HG03159 (cell line): ENCODE results near the gene DST.

Experiments
- ATAC-seq: cut with Tn5 transposase; IDR thresholded peaks from one replicate; pipeline ENCODE4 v1.9.1; 2021; ENCODE audit warnings: mild to moderate bottlenecking, moderate library complexity; ENCODE audit not compliant: unreplicated experiment

The DST gene

GRCh38 chr6:56538851-56539250 is 103.8 kb downstream of the DST start:
- ATAC-seq, result no peak

- no peak for ATAC-seq
Observed at GRCh38 chr6:56537223-56537770, 105.4 kb downstream of the DST start.

- ATAC-seq, result no peak
Observed at GRCh38 chr6:56536536-56536935, 106.2 kb downstream of the DST start.

- ATAC-seq, result no peak
Observed at GRCh38 chr6:56535626-56536025, 107.1 kb downstream of the DST start.

- no peak for ATAC-seq
Observed at GRCh38 chr6:56534680-56535419, 107.8 kb downstream of the DST start.

- no peak for ATAC-seq
Observed at GRCh38 chr6:56532766-56533551, 109.7 kb downstream of the DST start.

GRCh38 chr6:56531839-56532595 is 110.7 kb downstream of the DST start:
- no peak for ATAC-seq

- no peak for ATAC-seq
Observed at GRCh38 chr6:56529594-56530191, 113.0 kb downstream of the DST start.

GRCh38 chr6:56528412-56528841 is 114.3 kb downstream of the DST start:
- ATAC-seq, result no peak

GRCh38 chr6:56527934-56528333 is 114.8 kb downstream of the DST start:
- no peak for ATAC-seq

- no peak for ATAC-seq
Observed at GRCh38 chr6:56526860-56527544, 115.7 kb downstream of the DST start.

- no peak for ATAC-seq
Observed at GRCh38 chr6:56525974-56526789, 116.5 kb downstream of the DST start.

GRCh38 chr6:56524891-56525703 is 117.6 kb downstream of the DST start:
- no peak for ATAC-seq

- no peak for ATAC-seq
Observed at GRCh38 chr6:56522495-56523270, 120.0 kb downstream of the DST start.

GRCh38 chr6:56521976-56522375 is 120.7 kb downstream of the DST start:
- ATAC-seq, result no peak

GRCh38 chr6:56521454-56521853 is 121.2 kb downstream of the DST start:
- no peak for ATAC-seq

- no peak for ATAC-seq
Observed at GRCh38 chr6:56520218-56520617, 122.5 kb downstream of the DST start.
